Nucleus accumbens (tissue), 56 donors: ENCODE measurements around the gene VWA8.
"Not testable (repeated sequence)": the region's sequence is repeated elsewhere in the genome, so short reads cannot be mapped to it uniquely, and the experiment has no call there.

ENCODE experiments used
- DNase-seq, 56 donors: peaks; one replicate each; lab custom pipeline; 2025; lab: John Stamatoyannopoulos, UW

Gene VWA8

GRCh38 chr13:41546372-41547190 is 414.3 kb downstream of the VWA8 start:
- DNase-seq = peak in 5 of 56 donors; percentile 35 to 73 (median 46)

DNA sequence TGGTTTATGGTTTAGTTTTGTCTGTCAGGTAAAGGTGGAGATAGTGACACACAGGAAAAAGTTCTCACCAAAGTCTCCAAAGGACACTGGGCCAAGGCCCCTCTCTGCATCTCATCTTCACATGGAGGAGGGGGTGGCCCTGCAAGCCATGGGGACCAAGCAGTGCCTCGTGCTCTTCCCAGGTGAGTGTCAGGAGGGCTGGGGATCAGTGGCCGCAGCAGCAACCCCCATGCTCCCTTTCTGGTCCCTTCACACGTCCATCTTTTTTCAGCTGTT is 415.5 kb downstream of the VWA8 start:
- no peak for DNase-seq

- DNase-seq = no peak
Measured at GRCh38 chr13:41543664-41544300, 417.1 kb downstream of the VWA8 start.

DNA sequence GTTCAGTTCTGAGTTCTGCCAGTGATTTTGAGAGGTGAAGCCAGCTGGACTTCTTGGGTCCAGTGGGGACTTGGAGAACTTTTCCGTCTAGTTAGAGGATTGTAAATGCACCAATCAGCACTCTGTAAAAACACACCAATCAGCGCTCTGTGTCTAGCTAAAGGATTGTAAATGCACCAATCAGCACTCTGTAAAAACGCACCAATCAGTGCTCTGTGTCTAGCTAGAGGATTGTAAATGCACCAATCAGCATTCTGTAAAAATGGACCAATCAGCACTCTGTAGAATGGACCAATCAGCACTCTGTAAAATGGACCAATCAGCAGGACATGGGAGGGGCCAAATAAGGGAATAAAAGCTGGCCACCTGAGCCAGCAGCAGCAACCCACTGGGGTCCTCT is 418.1 kb downstream of the VWA8 start:
- not testable (repeated sequence) for DNase-seq

- no peak for DNase-seq
Measured at GRCh38 chr13:41542281-41542680, 418.6 kb downstream of the VWA8 start.

DNA sequence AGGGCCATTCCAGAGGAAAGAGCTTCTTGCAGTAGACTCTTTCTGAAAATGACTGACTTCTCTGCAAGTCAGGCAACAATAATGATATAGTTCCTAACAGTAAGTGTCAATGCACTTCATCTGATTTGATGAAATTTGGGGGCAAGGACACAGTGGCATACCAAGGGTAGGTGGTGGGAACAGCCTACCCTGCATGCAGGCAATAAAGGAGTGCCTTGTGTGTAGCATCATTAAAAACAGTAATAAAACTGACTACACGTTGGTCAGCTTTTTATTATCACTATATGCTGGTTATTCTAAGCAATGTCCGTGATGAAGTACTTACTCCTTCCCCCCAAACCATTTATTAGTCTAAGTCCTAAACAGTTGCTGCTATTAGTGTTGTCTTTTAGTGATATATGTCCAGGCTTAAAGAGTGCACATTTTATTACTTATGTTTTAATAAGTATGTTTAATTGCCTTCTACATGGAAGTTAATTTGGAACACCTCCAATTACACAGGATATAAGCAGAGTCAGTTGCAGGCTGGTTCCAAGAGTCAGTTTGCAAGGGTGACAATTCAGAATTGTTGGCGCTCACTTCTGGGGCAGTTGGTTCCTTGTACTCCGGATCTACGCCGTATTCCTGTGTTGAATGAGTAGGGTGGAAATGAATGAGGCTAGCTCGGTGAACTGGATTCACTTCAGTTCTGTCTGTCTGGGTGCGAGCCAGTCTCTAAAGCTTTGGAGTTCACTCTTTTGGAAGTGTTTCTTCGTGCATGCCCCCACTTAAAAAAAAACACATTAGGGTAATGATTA is 419.6 kb downstream of the VWA8 start:
- peak in 2 of 56 donors; percentile 17 to 20 for DNase-seq

DNA sequence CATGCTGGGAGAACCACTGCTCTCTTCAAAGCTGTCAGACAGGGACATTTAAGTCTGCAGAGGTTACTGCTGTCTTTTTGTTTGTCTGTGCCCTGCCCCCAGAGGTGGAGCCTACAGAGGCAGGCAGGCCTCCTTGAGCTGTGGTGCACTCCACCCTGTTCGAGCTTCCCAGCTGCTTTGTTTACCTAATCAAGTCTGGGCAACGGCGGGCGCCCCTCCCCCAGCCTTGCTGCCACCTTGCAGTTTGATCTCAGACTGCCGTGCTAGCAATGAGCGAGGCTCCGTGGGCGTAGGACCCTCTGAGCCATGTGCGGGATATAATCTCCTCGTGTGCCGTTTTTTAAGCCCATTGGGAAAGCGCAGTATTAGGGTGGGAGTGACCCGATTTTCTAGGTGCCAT is 420.7 kb downstream of the VWA8 start:
- DNase-seq = not testable (repeated sequence)

DNA sequence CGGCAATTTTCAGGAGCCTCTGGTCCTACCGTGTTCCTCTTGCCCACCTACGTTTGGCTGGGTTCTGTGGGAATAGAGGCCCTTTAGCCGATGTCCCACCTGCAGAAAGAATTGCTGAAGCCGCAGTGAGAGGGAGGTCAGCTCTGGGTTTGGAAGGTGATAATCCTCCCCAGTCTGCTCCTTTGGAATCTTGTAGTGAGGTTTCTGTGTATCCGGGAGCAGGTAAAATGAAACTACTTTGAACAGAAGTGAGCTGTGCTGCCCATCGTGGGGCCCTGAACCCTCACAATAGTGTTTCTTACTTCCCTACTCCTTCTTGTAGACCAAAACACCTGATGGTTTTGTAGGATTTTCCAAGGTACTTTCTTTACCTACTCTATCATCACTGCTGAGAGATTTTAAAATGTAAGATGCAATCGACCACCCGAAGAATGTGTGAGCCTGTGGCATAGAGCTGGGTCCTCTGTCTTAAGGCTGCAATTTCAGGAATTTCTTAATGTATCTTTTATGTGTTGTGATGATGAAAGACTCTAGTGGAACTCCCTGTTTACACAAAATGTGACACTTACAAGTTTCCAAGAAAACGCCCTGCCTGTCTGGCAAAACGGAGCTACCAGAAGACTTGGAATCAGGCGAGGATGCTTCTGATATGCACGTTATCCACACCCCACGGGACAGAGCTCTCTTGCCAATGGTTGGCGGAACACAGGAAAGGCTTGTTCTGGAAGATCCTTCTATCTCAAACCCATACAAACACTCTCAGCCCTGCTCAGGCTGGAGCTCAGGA is 427.4 kb downstream of the VWA8 start:
- peak in 1 of 56 donors; percentile 20 for DNase-seq

GRCh38 chr13:41528021-41528420 is 432.9 kb downstream of the VWA8 start:
- no peak for DNase-seq

DNA sequence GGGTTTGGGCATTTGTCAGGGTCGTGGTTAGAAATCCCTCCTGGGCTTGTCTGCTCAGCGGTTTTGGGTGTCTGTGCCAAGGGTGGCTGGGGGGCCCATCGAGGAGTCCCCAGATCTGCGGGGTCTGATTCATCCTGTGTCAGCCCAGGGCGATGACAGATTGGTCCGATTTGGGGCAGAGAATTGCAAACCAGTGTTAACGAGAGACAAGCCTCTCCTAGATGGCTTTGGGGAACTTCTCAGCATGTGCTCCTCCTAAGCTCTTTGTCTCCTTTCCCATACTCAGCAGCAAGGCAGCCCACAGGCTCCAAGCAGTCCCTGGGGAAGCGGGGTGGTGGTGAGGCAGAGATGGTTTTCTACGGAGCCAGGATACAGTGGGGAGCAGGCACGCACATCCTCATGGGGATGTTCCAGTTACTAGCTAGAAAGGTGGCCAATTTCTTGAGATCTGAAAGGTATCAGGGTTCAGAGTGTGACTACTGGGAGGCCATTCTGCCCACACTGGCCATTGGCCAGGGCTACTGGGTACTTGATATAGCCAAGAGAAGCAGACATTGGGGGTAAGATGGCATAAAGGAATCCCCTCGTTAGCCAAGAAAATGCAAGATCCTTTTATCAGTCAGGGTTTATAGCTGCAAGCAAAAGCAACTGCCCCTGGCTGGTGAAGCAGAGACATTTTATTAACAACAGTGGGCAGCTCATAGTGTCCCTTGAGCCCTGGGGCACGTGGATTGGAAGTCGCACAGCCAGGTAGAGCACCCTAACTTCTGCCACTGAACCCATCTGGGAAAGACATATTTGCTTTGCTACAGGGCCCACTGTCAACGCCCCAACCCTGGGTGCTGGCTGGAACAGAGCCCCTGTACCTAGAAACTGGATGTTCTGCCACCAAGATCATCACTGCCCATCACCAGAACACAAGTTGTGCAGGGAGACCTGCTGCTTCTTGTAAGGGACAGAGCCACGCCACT is 440.0 kb downstream of the VWA8 start:
- no peak for DNase-seq

- DNase-seq = no peak
Measured at GRCh38 chr13:41520016-41520659, 440.8 kb downstream of the VWA8 start.
